CD4-positive, CD25-positive, alpha-beta regulatory T cell (primary cell): ENCODE data around the gene TSPAN15. TPM values are rescaled to one million over a fixed set of nuclear protein-coding genes. Genes with fewer than 3 reads are reported as not detected.
A peak's percentile ranks its signal among the peaks of the same experiment; 100 is the strongest.

Source experiments
- ATAC-seq, 2 donors: fragments of 150-1000 bp; cut with Tn5 transposase; one replicate each; pipeline ENCODE4 v1.10.0; 2021; ENCODE audit warnings: low read depth in 2 of 2, moderate number of reproducible peaks in 2 of 2, moderate library complexity in 1 of 2
- DNase-seq, 3 donors: peaks; one replicate each; pipeline versions ENCODE4 v3.0.0 to v3.0.0-alpha.2; 2012 to 2022; ENCODE audit warnings: mixed read lengths in 1 of 3
- H3K27ac ChIP-seq: one replicate; pipeline ENCODE4 v1.7.0; 2013; ENCODE audit warnings: mild to moderate bottlenecking, low read length; ENCODE audit not compliant: insufficient read depth, poor library complexity, severe bottlenecking
- H3K27me3 ChIP-seq: one replicate; pipeline ENCODE4 v1.7.0; 2013; ENCODE audit warnings: low read length; ENCODE audit not compliant: control insufficient read depth, insufficient read depth
- H3K36me3 ChIP-seq: one replicate; pipeline ENCODE4 v1.7.0; 2013; ENCODE audit warnings: mild to moderate bottlenecking, low read length, moderate library complexity; ENCODE audit not compliant: control insufficient read depth, insufficient read depth
- H3K4me1 ChIP-seq: 2 replicates; pipeline ENCODE4 v1.7.0; 2013; ENCODE audit warnings: mild to moderate bottlenecking, low read length; ENCODE audit not compliant: insufficient read depth, control insufficient read depth, poor library complexity, severe bottlenecking
- H3K4me3 ChIP-seq: one replicate; pipeline ENCODE4 v1.7.0; 2013; ENCODE audit warnings: low read depth, mild to moderate bottlenecking, low read length, moderate library complexity
- H3K9me3 ChIP-seq, 2 experiments: 1 replicate in 1 of 2; 2 replicates in 1 of 2; pipeline ENCODE4 v1.7.0; 2013; ENCODE audit warnings: low read length in 2 of 2, mild to moderate bottlenecking in 1 of 2, moderate library complexity in 1 of 2; ENCODE audit not compliant: control insufficient read depth in 2 of 2
- H3K27ac Mint-ChIP-seq, 3 donors: one replicate each; pipeline ENCODE4 v1.8.0; 2020 to 2022; ENCODE audit warnings: mild to moderate bottlenecking in 3 of 3, mixed read lengths in 3 of 3, moderate library complexity in 2 of 3
- H3K27me3 Mint-ChIP-seq: one replicate; pipeline ENCODE4 v1.8.0; 2022; ENCODE audit warnings: mild to moderate bottlenecking, mixed read lengths
- H3K36me3 Mint-ChIP-seq: one replicate; pipeline ENCODE4 v1.8.0; 2020; ENCODE audit warnings: mixed read lengths
- H3K4me1 Mint-ChIP-seq, 4 donors: one replicate each; pipeline ENCODE4 v1.8.0; 2020 to 2022; ENCODE audit warnings: mixed read lengths in 4 of 4, mild to moderate bottlenecking in 1 of 4
- H3K4me3 Mint-ChIP-seq, 4 donors: one replicate each; pipeline ENCODE4 v1.8.0; 2020 to 2022; ENCODE audit warnings: mild to moderate bottlenecking in 4 of 4, mixed read lengths in 4 of 4, moderate library complexity in 3 of 4
- H3K9me3 Mint-ChIP-seq, 7 donors: one replicate each; pipeline ENCODE4 v1.8.0; 2020 to 2022; ENCODE audit warnings: mixed read lengths in 7 of 7, mild to moderate bottlenecking in 3 of 7, moderate library complexity in 2 of 7
- polyA plus RNA-seq, 4 donors: library from polyadenylated mRNA; unstranded; fragments of 300-500 nt; fragmentation: Illumina TruSeq; gene quantifications; one replicate each; pipeline ENCODE4 v1.2.3, GENCODE V29; 2021
- total RNA-seq: library from RNA; stranded (reverse); gene quantifications from one replicate; pipeline ENCODE4 v1.2.3, GENCODE V29; 2022

Gene TSPAN15
- total RNA-seq: 4.3 TPM
- 1 to 10 TPM; 1.5 to 6.0 (median 3.1) TPM for polyA plus RNA-seq

DNA sequence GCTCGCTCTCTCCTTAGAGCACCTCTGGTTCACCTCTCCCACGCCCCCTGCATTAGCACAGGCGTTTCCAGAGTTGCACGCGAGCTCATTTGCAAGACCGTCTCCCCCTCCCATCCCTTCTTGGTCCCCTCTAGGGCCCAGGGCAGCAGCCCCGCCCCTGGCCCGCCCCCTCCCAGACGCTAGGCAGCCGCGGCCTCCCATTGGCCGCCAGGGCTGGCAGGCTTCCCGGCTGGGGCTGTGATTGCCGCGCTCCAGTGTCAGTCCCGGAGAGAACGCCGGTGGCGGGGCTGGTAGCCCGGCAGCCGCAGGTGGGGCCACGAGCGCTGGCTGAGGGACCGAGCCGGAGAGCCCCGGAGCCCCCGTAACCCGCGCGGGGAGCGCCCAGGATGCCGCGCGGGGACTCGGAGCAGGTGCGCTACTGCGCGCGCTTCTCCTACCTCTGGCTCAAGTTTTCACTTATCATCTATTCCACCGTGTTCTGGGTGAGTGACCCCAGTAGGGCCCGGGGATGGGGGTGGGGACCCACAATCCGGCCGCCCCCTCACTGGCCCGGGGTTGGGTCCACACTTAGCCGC is at the start of gene TSPAN15:
Gene TSPAN15 (plus strand): TSS at position 257 of the 575 bp plus-strand sequence. CDS start 130 bp downstream, at position 387.
- Histone ChIP-seq H3K4me1 (peaks cover 13% of the 10 kb centered on the region), H3K27ac (peak within 1 kb of the TSS; percentile 14), H3K27me3 (no peaks in the 10 kb centered on the region), H3K9me3 (no peaks in the 10 kb centered on the region), H3K36me3 (no peaks in the 10 kb centered on the region), H3K4me3 (peak within 1 kb of the TSS; percentile 51)
- ATAC-seq (peak; percentile 85 to 89), DNase-seq (peak; percentile 67 to 88 (median 76))
- peaks cover 13% of the 10 kb centered on the region for H3K27me3 Mint-ChIP-seq
- peak within 1 kb of the TSS; percentile 78 to 94 (median 88) for H3K4me3 Mint-ChIP-seq
- H3K36me3 Mint-ChIP-seq: no peaks in the 10 kb centered on the region
- peaks cover 4 to 19% (median 13%) of the 10 kb centered on the region in 4 donors for H3K4me1 Mint-ChIP-seq
- peak within 1 kb of the TSS; percentile 68 to 93 (median 83) for H3K27ac Mint-ChIP-seq
- no peaks in the 10 kb centered on the region for H3K9me3 Mint-ChIP-seq

DNA sequence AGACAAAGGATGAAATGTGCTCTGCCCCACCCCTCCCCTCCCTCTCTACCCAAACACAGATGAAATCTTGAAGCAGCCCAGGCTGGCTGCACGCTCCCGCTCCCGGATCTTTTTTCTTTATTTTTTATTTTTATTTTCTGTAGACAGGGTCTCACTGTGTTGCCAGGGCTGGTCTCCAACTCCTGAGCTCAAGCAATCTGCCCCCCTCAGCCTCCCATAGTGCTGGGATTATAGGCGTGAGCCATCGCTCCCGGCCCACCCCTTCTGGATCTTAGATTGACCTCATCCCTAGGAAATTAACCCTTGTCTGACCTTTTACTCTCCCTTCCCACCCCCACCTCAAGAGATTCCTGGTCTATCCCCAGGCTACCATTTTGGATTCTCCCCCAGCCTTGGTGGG is 48.9 kb upstream of the TSPAN15 start:
- no peak overlapping the region for H3K4me3 ChIP-seq
- H3K4me1 ChIP-seq: no peaks in the 10 kb centered on the region
- Mint-ChIP-seq H3K27me3 (no peaks in the 10 kb centered on the region), H3K4me1 (peaks cover 0 to 6% (median 0%) of the 10 kb centered on the region in 4 donors), H3K4me3 (no peak overlapping the region), H3K36me3 (peaks cover 19% of the 10 kb centered on the region), H3K9me3 (no peaks in the 10 kb centered on the region), H3K27ac (no peak overlapping the region)
- H3K9me3 ChIP-seq: no peaks in the 10 kb centered on the region
- H3K27ac ChIP-seq: no peak overlapping the region
- DNase-seq (no peak), ATAC-seq (no peak)
- no peaks in the 10 kb centered on the region for H3K27me3 ChIP-seq
- H3K36me3 ChIP-seq: peaks cover 46% of the 10 kb centered on the region

DNA sequence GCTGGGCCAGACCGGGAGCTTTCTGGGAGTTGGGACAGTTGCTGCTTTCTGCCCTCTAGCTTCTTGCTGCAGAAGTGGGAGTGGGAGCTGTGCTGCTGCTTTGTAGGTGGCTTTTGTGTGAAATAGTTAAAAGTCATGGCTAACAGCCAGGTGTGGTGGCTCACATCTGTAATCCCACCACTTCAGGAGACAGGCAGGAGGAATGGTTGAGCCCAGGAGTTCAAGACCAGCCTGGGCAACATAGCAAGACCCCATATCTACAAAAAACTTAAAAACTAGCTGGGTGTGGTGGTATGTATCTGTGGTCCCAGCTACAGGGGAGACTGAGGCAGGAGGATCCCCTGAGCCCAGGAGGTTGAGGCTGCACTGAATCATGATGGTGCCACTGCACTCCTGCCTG is 48.2 kb upstream of the TSPAN15 start:
- Histone ChIP-seq H3K4me1 (peaks cover 3% of the 10 kb centered on the region), H3K9me3 (no peaks in the 10 kb centered on the region), H3K27ac (no peak overlapping the region), H3K36me3 (peaks cover 42% of the 10 kb centered on the region), H3K27me3 (no peaks in the 10 kb centered on the region), H3K4me3 (no peak overlapping the region)
- H3K27me3 Mint-ChIP-seq: no peaks in the 10 kb centered on the region
- DNase-seq (no peak), ATAC-seq (no peak)
- H3K4me1 Mint-ChIP-seq: peaks cover 0 to 11% (median 2%) of the 10 kb centered on the region in 4 donors
- no peaks in the 10 kb centered on the region for H3K9me3 Mint-ChIP-seq
- no peak overlapping the region for H3K4me3 Mint-ChIP-seq
- peaks cover 18% of the 10 kb centered on the region for H3K36me3 Mint-ChIP-seq
- no peak overlapping the region for H3K27ac Mint-ChIP-seq

DNA sequence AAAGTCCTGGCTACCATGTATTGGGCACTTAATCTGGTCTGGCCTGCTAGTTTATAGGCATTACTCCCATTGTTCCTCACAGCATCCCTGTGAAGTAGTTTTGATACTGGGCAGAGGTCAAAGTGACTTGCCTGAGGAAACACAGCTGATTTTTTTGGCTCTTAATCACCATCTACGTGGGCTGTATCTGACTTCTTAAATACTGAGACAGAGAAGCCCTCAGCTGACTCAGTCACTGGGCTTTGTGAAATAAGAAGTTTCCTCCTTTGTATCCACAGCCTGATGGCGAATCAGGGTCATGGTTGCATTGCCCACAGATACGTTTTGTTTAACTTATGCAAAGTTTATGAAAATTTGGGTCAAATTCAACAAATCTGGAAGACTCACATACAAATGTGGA is 47.7 kb upstream of the TSPAN15 start:
- peaks cover 0 to 15% (median 6%) of the 10 kb centered on the region in 4 donors for H3K4me1 Mint-ChIP-seq
- no peak overlapping the region for H3K4me3 Mint-ChIP-seq
- peaks cover 38% of the 10 kb centered on the region for H3K36me3 ChIP-seq
- no peaks in the 10 kb centered on the region for H3K9me3 Mint-ChIP-seq
- peaks cover 8% of the 10 kb centered on the region for H3K4me1 ChIP-seq
- no peaks in the 10 kb centered on the region for H3K9me3 ChIP-seq
- no peak overlapping the region for H3K27ac Mint-ChIP-seq
- ATAC-seq: no peak
- H3K27ac ChIP-seq: no peak overlapping the region
- peaks cover 18% of the 10 kb centered on the region for H3K36me3 Mint-ChIP-seq
- no peaks in the 10 kb centered on the region for H3K27me3 Mint-ChIP-seq
- no peak for DNase-seq
- H3K4me3 ChIP-seq: no peak overlapping the region
- H3K27me3 ChIP-seq: no peaks in the 10 kb centered on the region

DNA sequence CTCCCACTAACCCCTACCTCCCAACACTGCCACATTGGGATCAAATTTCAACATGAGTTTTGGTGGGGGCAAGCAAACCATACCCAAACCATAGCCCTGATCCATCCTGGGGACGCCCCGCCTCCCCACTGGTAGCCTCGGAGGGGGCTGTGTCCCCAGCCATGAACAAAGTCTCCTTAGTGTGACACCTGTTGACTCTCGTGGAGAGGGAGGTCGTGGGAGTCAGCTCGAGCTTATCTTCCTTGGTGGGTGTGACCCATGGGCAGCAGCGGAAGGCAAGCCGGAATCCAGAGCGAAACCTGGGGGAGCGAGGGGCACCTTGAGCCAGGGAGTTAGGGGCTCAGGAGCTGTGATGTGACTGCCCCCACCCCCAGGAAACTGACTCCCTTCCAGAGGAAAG is 46.5 kb upstream of the TSPAN15 start:
- Histone ChIP-seq H3K36me3 (peaks cover 27% of the 10 kb centered on the region), H3K27ac (no peak overlapping the region), H3K27me3 (no peaks in the 10 kb centered on the region), H3K4me1 (peaks cover 15% of the 10 kb centered on the region), H3K9me3 (no peaks in the 10 kb centered on the region), H3K4me3 (no peak overlapping the region)
- no peaks in the 10 kb centered on the region for H3K27me3 Mint-ChIP-seq
- no peak overlapping the region for H3K4me3 Mint-ChIP-seq
- no peak for DNase-seq
- H3K27ac Mint-ChIP-seq: peak overlapping the region in 1 of 3 donors; percentile 38
- no peaks in the 10 kb centered on the region for H3K9me3 Mint-ChIP-seq
- ATAC-seq: no peak
- H3K4me1 Mint-ChIP-seq: peaks cover 0 to 23% (median 12%) of the 10 kb centered on the region in 4 donors
- H3K36me3 Mint-ChIP-seq: peaks cover 18% of the 10 kb centered on the region

DNA sequence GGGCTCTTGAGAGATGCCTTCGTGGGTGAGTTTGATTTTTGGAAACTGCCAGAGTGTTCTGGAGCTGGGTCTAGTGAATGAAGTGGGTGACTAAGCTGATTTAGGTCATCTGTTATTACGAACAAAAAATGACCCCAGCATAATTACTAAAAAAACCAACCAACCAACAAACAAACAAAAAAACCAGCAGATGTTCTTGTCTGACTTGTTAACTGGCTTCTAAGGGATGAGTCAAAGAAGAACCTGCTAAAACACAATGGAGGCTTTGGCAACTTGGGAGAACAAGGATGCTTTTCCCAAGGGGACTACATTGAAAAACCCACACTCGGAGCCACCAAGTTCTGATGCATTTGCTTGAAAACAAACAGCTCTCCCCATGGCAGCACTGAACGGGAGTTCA is 46.0 kb upstream of the TSPAN15 start:
- no peaks in the 10 kb centered on the region for H3K27me3 ChIP-seq
- peaks cover 15% of the 10 kb centered on the region for H3K4me1 ChIP-seq
- H3K4me3 ChIP-seq: no peak overlapping the region
- DNase-seq (no peak), ATAC-seq (no peak)
- H3K36me3 Mint-ChIP-seq: peaks cover 18% of the 10 kb centered on the region
- H3K27ac ChIP-seq: no peak overlapping the region
- H3K27me3 Mint-ChIP-seq: no peaks in the 10 kb centered on the region
- H3K4me1 Mint-ChIP-seq: peaks cover 0 to 25% (median 12%) of the 10 kb centered on the region in 4 donors
- H3K36me3 ChIP-seq: peaks cover 24% of the 10 kb centered on the region
- no peaks in the 10 kb centered on the region for H3K9me3 ChIP-seq
- H3K9me3 Mint-ChIP-seq: no peaks in the 10 kb centered on the region
- no peak overlapping the region for H3K4me3 Mint-ChIP-seq
- peak overlapping the region in 1 of 3 donors; percentile 38 for H3K27ac Mint-ChIP-seq

DNA sequence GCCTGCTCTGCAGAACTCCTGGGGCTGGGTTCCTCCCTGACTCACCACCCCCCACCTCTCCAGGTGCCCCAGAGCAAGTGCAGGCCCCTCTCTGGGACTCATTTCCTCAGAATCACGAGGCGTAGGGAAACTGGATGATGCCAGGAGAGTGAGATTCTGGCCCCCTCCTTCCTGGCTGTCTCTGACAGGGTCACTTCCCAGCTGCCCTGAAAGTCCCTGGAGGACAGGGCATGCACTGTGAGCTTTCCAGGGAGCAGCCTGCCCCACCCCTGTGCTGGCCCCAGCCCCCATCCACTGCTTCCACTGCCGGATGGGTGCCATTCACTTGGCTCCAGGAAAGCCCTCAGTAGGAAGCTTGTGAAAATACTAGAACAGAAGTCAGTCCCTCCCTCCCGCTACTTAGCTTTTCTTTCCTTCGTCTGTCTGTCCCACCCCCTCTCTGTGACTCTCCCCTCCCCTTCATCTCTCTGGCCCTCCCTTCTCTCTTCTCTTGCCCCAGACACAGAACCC is 44.9 kb upstream of the TSPAN15 start:
- no peaks in the 10 kb centered on the region for H3K27me3 Mint-ChIP-seq
- DNase-seq: no peak
- peak overlapping the region in 2 of 4 donors; percentile 39 to 40 for H3K4me3 Mint-ChIP-seq
- H3K4me1 Mint-ChIP-seq: peaks cover 0 to 30% (median 12%) of the 10 kb centered on the region in 4 donors
- no peak for ATAC-seq
- peaks cover 7% of the 10 kb centered on the region for H3K36me3 Mint-ChIP-seq
- H3K9me3 Mint-ChIP-seq: no peaks in the 10 kb centered on the region
- peak overlapping the region; percentile 67 to 83 (median 71) for H3K27ac Mint-ChIP-seq
- H3K9me3 ChIP-seq: no peaks in the 10 kb centered on the region
- peaks cover 15% of the 10 kb centered on the region for H3K4me1 ChIP-seq
- no peak overlapping the region for H3K4me3 ChIP-seq
- no peak overlapping the region for H3K27ac ChIP-seq
- no peaks in the 10 kb centered on the region for H3K27me3 ChIP-seq
- H3K36me3 ChIP-seq: peaks cover 13% of the 10 kb centered on the region
